Suprapubic skin (tissue), 4 donors: ENCODE results near the gene SEMA5A.

Experiments used
- CTCF ChIP-seq, 2 donors: fragments of 200-600 bp in 1 of 2; fragments of 450-650 bp in 1 of 2; sonication (generic) in 1 of 2; IDR thresholded peaks; one replicate each; pipeline ENCODE4 v1.5.1; 2016 to 2019; ENCODE audit warnings: antibody characterized with exemption in 2 of 2, mild to moderate bottlenecking in 1 of 2, moderate library complexity in 1 of 2
- EP300 ChIP-seq: sonication (generic); formaldehyde crosslinking; IDR thresholded peaks from one replicate; pipeline ENCODE4 v1.6.1; 2017; ENCODE audit warnings: antibody characterized with exemption
- POLR2A ChIP-seq, 2 donors: fragments of 450-650 bp; IDR thresholded peaks; one replicate each; pipeline ENCODE4 v1.6.1; 2017; ENCODE audit warnings: antibody characterized with exemption in 2 of 2, mild to moderate bottlenecking in 2 of 2, moderate library complexity in 2 of 2
- POLR2AphosphoS5 ChIP-seq, 3 donors: sonication (generic); formaldehyde crosslinking; IDR thresholded peaks; one replicate each; pipeline ENCODE4 v1.6.1; 2017; ENCODE audit warnings: antibody characterized with exemption in 3 of 3

DNA sequence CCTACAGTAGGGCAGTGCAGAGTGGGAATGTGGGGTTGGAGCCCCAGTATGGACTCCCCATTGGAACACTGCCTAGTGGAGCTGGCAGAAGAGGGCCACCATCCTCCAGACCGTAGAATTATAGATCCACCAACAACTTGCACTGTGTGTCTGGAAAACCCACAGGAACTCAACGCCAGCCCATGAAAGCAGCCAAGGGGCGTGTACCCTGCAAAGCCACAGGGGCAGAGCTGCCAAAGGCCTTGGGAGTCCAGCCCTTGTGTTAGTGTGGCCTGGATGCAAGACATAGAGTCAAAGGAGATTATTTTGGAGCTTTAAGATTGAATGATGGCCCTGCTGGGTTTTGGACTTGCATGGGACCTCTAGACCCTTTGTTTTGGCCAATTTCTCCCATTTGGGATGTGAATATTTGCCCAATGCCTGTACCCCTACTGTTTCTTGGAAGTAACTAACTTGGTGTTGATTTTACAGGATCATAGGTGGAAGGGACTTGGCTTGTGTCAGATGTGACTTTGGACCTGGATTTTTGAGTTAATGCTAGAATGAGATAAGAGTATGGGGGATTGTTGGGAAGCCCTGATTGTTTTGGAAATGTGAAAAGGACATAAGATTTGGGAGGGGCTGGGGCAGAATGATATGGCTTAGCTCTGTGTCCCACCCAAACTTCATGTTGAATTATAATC is 266.8 kb downstream of the SEMA5A start:
- TF ChIP-seq POLR2AphosphoS5 (IDR thresholded peaks at IDR 0.05) (no peak), CTCF (IDR thresholded peaks at IDR 0.05) (no peak), POLR2A (IDR thresholded peaks at IDR 0.05) (no peak), EP300 (no peak)
